Gastrocnemius medialis (tissue), 4 donors: ENCODE results near the gene CSHL1. TPM values are rescaled to one million over a fixed set of nuclear protein-coding genes. Genes with fewer than 3 reads are reported as not detected.

Experiments
- ATAC-seq, 2 donors: fragments of 150-250 bp; one replicate each; pipeline ENCODE4 v1.9.1; 2016
- DNase-seq, 2 donors: peaks; one replicate each; pipeline ENCODE4 v3.0.0-alpha.2; 2019
- H3K27ac ChIP-seq, 4 donors: fragments of 200-600 bp; sonication (generic); 1 replicate in 1 of 4; 2 replicates in 3 of 4; pipeline ENCODE4 v1.5.1; 2016 to 2018; ENCODE audit warnings: mild to moderate bottlenecking in 2 of 4, moderate library complexity in 1 of 4
- H3K27me3 ChIP-seq, 3 donors: fragments of 200-600 bp; sonication (generic) in 2 of 3; 1 replicate in 1 of 3; 2 replicates in 2 of 3; pipeline versions ENCODE4 v1.5.1 to v1.6.0; 2016 to 2019; ENCODE audit warnings: mild to moderate bottlenecking in 1 of 3, moderate library complexity in 1 of 3
- H3K36me3 ChIP-seq, 2 donors: fragments of 200-600 bp; sonication (generic) in 1 of 2; one replicate each; pipeline ENCODE4 v1.5.1; 2017 to 2018
- H3K4me1 ChIP-seq, 2 donors: fragments of 200-600 bp; sonication (generic) in 1 of 2; one replicate each; pipeline ENCODE4 v1.5.1; 2016 to 2017; ENCODE audit warnings: mild to moderate bottlenecking in 2 of 2
- H3K4me3 ChIP-seq, 4 donors: fragments of 200-600 bp; sonication (generic) in 3 of 4; 1 replicate in 1 of 4; 2 replicates in 3 of 4; pipeline ENCODE4 v1.5.1; 2016 to 2019; ENCODE audit warnings: mild to moderate bottlenecking in 2 of 4
- H3K9me3 ChIP-seq, 3 donors: fragments of 200-600 bp; sonication (generic) in 2 of 3; 1 replicate in 1 of 3; 2 replicates in 2 of 3; pipeline ENCODE4 v1.5.1; 2016 to 2019
- POLR2A ChIP-seq, 2 donors: fragments of 450-650 bp; IDR thresholded peaks; one replicate each; pipeline ENCODE4 v1.6.1; 2017; ENCODE audit warnings: antibody characterized with exemption in 2 of 2, mild to moderate bottlenecking in 2 of 2, moderate library complexity in 2 of 2
- in situ Hi-C, 4 donors: fragments of 200-750 bp; cut with MboI; loops; one replicate each; pipeline versions ENCODE4 v1.15.0 to v1.8.0; 2017; ENCODE audit warnings: low sequenced_read_pairs in 4 of 4
- intact Hi-C: fragments of 100-400 bp; cut with DNase I; formaldehyde crosslinking; loops from one replicate; pipeline ENCODE4 v1.15.1; 2023; ENCODE audit warnings: low total_unique reads
- total RNA-seq, 4 donors: library from RNA; depleted of rRNA; stranded (reverse); fragments of >200 nt; gene quantifications; one replicate each; pipeline versions ENCODE4 v1.1.0 to v1.2.3, GENCODE V29; 2016
- TF ChIP-seq, protein P1 (sequence below), 5 experiments: fragments of 450-650 bp in 3 of 5; fragments of 200-600 bp in 2 of 5; sonication (generic) in 2 of 5; IDR thresholded peaks in 4 of 5; conservative IDR thresholded peaks in 1 of 5; 1 replicate in 4 of 5; 2 replicates in 1 of 5; pipeline ENCODE4 v1.5.1; 2016 to 2019; ENCODE audit warnings: antibody characterized with exemption in 5 of 5, mild to moderate bottlenecking in 3 of 5, moderate library complexity in 3 of 5

Gene CSHL1
- total RNA-seq, 4 donors from 2014 or later: not detected

DNA sequence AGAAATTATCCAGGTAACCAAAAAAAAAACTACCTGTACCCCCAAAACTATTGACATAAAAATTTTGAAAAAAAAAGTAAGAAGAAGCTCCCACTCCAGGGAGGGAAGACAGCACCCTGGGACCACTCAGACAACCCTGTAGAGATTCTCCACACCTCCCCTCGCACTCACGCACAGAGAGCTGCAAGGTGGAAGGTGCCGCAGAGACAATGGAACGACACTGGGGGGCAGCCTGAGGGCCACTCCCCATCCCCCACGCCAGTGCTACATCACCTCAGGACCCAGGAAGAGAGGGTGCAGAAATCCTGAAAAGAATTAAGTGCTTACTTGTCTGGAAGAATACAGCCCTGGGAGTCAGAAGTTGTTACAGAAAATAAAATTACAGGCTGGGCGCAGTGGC is 26.3 kb upstream of the CSHL1 start:
- no peak for ATAC-seq
- in situ Hi-C loops (no loop called here), intact Hi-C loops (no loop called here)
- DNase-seq: no peak
- TF ChIP-seq POLR2A (IDR thresholded peaks at IDR 0.05): no peak
- TF ChIP-seq, protein P1, sequence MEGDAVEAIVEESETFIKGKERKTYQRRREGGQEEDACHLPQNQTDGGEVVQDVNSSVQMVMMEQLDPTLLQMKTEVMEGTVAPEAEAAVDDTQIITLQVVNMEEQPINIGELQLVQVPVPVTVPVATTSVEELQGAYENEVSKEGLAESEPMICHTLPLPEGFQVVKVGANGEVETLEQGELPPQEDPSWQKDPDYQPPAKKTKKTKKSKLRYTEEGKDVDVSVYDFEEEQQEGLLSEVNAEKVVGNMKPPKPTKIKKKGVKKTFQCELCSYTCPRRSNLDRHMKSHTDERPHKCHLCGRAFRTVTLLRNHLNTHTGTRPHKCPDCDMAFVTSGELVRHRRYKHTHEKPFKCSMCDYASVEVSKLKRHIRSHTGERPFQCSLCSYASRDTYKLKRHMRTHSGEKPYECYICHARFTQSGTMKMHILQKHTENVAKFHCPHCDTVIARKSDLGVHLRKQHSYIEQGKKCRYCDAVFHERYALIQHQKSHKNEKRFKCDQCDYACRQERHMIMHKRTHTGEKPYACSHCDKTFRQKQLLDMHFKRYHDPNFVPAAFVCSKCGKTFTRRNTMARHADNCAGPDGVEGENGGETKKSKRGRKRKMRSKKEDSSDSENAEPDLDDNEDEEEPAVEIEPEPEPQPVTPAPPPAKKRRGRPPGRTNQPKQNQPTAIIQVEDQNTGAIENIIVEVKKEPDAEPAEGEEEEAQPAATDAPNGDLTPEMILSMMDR (IDR thresholded peaks at IDR 0.05 in 4 of 5, conservative IDR thresholded peaks at IDR 0.05 in 1 of 5): no peak
- no peaks in the 10 kb centered on the region for H3K4me1 ChIP-seq
- no peak overlapping the region for H3K4me3 ChIP-seq
- H3K9me3 ChIP-seq: no peaks in the 10 kb centered on the region
- H3K27ac ChIP-seq: no peak overlapping the region
- H3K36me3 ChIP-seq: peaks cover 0 to 31% of the 10 kb centered on the region in 2 donors
- no peaks in the 10 kb centered on the region for H3K27me3 ChIP-seq

DNA sequence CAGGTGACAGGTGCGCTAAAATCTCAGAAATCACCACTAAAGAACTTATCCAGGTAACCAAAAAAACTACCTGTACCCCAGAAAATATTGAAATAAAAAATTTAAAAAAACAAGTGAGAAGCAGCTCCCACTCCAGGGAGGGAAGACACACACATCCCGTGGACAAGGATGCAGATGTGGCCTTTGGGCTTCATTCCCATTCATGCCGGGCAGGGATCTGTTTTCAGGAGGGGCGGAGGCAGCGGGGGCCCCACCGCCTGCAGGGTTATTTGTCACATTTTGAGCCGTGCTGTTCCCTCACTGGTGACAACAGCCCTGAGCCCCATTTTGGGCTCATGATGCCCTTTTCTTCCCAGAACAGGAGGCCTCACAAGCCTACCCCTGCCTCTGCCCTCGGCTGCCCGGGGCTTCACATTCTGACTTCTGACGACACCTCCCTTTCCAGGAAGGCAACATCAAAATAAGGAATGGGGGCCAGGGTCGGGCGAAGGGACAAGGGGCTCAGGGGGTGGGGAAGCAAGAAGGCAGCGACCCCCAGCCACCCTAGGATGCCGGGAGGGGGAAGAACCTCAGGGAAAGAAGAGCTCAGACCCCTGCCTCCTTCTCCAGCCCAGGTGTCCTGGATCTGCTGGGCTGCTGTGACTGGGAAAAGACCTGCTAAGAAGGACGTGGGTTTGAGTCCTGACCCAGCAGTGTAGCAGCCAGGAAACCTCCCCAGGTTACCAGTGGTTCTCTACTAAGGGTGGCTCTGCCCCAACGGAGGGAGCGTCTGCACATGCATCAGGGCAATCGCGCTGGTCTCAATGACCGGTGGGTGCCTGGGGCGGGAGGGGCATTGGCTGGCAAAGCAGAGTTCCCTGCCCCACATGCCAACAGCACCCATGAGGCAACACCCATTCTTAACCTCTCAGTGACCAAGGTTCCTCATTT is 23.4 kb upstream of the CSHL1 start:
- Histone ChIP-seq H3K4me3 (no peak overlapping the region), H3K27ac (no peak overlapping the region), H3K27me3 (no peaks in the 10 kb centered on the region), H3K4me1 (peaks cover 13 to 21% of the 10 kb centered on the region in 2 donors), H3K36me3 (peaks cover 0 to 2% of the 10 kb centered on the region in 2 donors), H3K9me3 (no peaks in the 10 kb centered on the region)
- DNase-seq: no peak
- intact Hi-C loops (no loop called here), in situ Hi-C loops (no loop called here)
- peak in 1 of 2 donors; percentile 2 for ATAC-seq
- TF ChIP-seq, protein P1 (IDR thresholded peaks at IDR 0.05 in 4 of 5, conservative IDR thresholded peaks at IDR 0.05 in 1 of 5): no peak

DNA sequence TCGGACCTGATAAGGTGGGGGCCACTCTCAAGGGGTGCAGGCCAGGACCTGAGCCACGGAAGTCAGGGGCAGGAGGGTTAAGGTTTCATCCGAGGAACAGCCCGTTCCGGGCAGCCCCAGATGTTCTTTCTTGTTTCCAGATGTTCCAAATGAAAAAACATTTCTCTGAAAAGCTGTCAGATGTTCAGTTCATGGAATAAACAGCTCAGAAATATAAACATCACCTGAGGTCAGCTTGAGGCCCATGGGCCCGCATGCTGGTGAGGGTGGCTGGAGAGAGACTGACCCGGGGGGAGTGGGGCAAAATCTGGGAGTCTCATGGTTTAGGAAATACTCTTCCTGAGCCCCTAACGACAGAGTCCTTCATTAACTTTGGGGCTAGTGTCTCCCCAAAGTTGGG is 22.5 kb upstream of the CSHL1 start:
- Histone ChIP-seq H3K36me3 (no peaks in the 10 kb centered on the region), H3K4me3 (no peak overlapping the region), H3K4me1 (peaks cover 13 to 21% of the 10 kb centered on the region in 2 donors), H3K9me3 (no peaks in the 10 kb centered on the region), H3K27me3 (no peaks in the 10 kb centered on the region), H3K27ac (no peak overlapping the region)
- intact Hi-C loops (no loop called here), in situ Hi-C loops (no loop called here)
- TF ChIP-seq, protein P1 (IDR thresholded peaks at IDR 0.05 in 4 of 5, conservative IDR thresholded peaks at IDR 0.05 in 1 of 5): no peak
- no peak for TF ChIP-seq POLR2A (IDR thresholded peaks at IDR 0.05)
- no peak for ATAC-seq
- no peak for DNase-seq

DNA sequence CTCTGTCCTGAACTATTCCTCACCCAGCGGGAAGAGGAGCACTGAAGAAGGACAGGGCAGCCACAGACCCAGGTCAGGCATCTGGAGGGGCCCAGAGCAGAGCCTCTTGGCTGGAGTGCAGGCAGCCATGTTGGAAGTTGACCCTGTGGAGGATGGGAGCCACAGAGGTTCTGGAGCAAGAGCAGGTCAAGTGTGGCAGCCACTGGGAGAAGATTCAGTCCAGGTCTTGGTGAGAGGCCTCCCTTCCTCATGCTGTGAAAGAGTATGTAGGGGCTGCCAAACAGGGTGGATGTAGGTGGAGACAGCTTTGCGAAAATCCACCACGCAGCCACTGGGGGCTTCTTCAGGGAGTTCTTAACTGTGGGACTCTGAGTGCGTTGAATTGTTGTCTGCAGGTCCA is 21.7 kb upstream of the CSHL1 start:
- Histone ChIP-seq H3K9me3 (no peaks in the 10 kb centered on the region), H3K4me1 (peaks cover 13 to 21% of the 10 kb centered on the region in 2 donors), H3K4me3 (no peak overlapping the region), H3K27me3 (no peaks in the 10 kb centered on the region), H3K36me3 (no peaks in the 10 kb centered on the region), H3K27ac (peak overlapping the region in 2 of 4 donors; percentile 26 to 65)
- TF ChIP-seq, protein P1 (IDR thresholded peaks at IDR 0.05 in 4 of 5, conservative IDR thresholded peaks at IDR 0.05 in 1 of 5): no peak
- no peak for TF ChIP-seq POLR2A (IDR thresholded peaks at IDR 0.05)
- in situ Hi-C loops (no loop called here), intact Hi-C loops (no loop called here)
- ATAC-seq (no peak), DNase-seq (no peak)
